ENCODE results near the gene INCA1. TPM values are rescaled to one million over a fixed set of nuclear protein-coding genes. Genes with fewer than 3 reads are reported as not detected.
A peak's percentile ranks its signal among the peaks of the same experiment; 100 is the strongest.

Gene INCA1
- total RNA-seq, 4 donors from 2014 or later: 0.31 to 1.1 TPM; not detected in 2

DNA sequence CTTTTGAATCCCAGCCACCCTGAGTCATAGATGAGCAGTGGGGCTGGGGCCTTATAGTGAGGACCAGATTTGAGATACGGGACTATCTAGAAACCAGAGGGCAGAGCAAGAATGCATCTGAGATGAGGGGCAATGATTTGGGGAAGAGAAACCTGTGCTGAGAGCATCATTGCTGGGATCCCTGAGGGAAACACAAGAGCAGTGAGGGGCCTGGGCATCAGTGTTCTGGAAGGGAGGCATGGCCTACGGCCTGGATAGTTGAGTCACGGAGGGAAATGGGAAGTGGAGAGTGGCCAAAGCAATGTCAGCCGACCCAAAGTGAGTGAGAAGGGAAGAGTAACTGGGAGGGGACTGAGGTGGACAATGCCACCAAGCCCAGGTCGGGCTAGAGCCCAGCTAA, 15.0 kb downstream of the INCA1 start:
- H3K9me3 ChIP-seq: no peaks in the 10 kb centered on the region
- H3K36me3 ChIP-seq: peaks cover 9 to 87% (median 30%) of the 10 kb centered on the region in 3 donors
- H3K27ac ChIP-seq: no peak overlapping the region
- no peaks in the 10 kb centered on the region for H3K27me3 ChIP-seq
- peaks cover 13 to 31% (median 16%) of the 10 kb centered on the region in 3 donors for H3K4me1 ChIP-seq
- TF ChIP-seq, protein P1, sequence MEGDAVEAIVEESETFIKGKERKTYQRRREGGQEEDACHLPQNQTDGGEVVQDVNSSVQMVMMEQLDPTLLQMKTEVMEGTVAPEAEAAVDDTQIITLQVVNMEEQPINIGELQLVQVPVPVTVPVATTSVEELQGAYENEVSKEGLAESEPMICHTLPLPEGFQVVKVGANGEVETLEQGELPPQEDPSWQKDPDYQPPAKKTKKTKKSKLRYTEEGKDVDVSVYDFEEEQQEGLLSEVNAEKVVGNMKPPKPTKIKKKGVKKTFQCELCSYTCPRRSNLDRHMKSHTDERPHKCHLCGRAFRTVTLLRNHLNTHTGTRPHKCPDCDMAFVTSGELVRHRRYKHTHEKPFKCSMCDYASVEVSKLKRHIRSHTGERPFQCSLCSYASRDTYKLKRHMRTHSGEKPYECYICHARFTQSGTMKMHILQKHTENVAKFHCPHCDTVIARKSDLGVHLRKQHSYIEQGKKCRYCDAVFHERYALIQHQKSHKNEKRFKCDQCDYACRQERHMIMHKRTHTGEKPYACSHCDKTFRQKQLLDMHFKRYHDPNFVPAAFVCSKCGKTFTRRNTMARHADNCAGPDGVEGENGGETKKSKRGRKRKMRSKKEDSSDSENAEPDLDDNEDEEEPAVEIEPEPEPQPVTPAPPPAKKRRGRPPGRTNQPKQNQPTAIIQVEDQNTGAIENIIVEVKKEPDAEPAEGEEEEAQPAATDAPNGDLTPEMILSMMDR (IDR thresholded peaks at IDR 0.05): no peak
- no peak for TF ChIP-seq POLR2A (IDR thresholded peaks at IDR 0.05)
- H3K4me3 ChIP-seq: no peak overlapping the region
- WGBS, 2 donors: 64 to 66% methylated on average over 5 of the region's 5 CpGs
- DNase-seq: no peak
- intact Hi-C loops (cut with DNase I): no loop called here

DNA sequence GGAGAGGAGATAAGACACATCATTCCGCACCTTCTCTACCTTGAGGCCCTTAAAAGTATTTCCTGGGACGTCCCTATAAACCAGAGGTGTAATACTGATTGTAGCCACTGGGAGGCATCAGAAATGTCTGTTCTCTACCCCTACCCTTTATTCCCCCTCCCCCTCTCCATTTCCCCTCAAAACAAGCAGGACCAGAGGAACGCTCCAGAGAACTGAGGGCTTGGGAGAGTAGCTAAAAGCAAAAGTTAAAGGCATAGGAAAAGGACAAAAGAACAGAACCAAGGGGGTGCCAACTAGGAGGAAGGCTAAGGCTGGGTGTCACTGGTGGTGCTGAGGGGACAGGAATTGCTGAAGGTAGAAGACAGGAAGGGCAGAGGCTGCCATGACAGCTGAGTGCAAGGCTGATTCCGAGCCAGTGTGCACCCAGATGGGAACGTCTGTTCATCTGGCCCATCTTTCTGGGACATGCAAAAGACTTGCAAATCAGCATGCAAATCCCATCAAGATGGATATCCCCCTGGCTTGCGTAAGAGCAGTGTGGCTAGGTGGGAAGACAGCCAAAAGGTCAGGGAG, 16.6 kb downstream of the INCA1 start:
- whole genome bisulfite sequencing, 2 donors: 15 to 31% methylated on average over 5 of the region's 6 CpGs
- intact Hi-C loops (cut with DNase I): no loop called here
- Histone ChIP-seq H3K4me1 (peaks cover 3 to 17% (median 6%) of the 10 kb centered on the region in 3 donors), H3K27me3 (no peaks in the 10 kb centered on the region), H3K4me3 (no peak overlapping the region), H3K27ac (no peak overlapping the region), H3K9me3 (no peaks in the 10 kb centered on the region), H3K36me3 (peaks cover 14 to 100% (median 37%) of the 10 kb centered on the region in 3 donors)
- DNase-seq: no peak
- TF ChIP-seq, protein P1 (IDR thresholded peaks at IDR 0.05): peak; percentile 57 to 81 (median 77)
- TF ChIP-seq POLR2A (IDR thresholded peaks at IDR 0.05): no peak

DNA sequence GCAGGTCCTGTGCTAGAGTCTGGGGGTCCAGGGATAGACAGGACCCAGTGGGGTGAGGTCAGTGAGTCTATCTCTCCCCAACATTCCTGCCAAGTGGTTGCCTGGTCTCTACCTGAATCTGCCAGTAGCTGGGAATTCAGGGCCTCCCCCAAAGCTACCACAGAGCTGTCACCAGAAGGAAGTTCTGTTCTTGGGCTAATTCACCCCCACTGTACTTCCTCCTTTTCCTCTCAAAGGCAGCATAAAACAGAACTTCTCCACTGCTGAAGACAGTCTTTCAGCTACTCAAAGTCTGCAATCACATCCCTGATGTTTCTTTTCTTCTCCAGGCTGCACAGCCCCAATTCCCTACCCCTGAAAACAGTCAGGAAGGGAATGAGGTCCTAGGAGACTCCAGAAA, 18.6 kb downstream of the INCA1 start:
- Histone ChIP-seq H3K4me1 (peaks cover 3 to 14% (median 6%) of the 10 kb centered on the region in 3 donors), H3K27me3 (no peaks in the 10 kb centered on the region), H3K36me3 (peaks cover 21 to 100% (median 42%) of the 10 kb centered on the region in 3 donors), H3K9me3 (no peaks in the 10 kb centered on the region), H3K27ac (no peak overlapping the region), H3K4me3 (no peak overlapping the region)
- TF ChIP-seq, protein P1 (IDR thresholded peaks at IDR 0.05): no peak
- TF ChIP-seq POLR2A (IDR thresholded peaks at IDR 0.05): no peak
- intact Hi-C loops (cut with DNase I): no loop called here
- DNase-seq: no peak

DNA sequence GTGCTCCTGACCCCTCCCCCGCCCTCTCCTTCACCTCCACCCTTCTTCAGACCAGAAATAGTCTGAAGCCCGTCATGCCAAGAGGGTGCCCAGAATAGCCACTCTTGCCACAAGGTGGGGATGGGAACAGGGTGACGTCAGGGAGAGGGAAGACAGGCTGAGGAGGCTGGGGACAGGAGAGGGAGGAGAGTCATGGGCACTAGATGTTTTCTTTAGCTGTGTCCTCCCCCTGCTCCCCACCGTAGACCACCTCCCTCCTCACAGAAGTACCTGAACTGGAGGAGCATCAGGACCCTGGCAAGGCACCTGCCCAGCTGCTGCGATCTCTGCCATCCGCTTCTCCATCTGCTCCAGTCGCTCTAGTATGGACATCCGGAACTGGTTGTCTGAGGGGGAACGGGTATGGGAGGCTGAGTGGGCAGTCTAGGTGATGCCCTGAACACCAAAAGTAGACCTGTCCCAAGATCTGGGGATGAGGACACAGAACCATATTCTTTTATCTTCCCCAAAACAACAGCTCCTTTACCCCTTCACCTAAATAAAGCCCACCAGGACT, 23.1 kb downstream of the INCA1 start:
- H3K27me3 ChIP-seq: no peaks in the 10 kb centered on the region
- H3K9me3 ChIP-seq: no peaks in the 10 kb centered on the region
- peaks cover under 1 to 9% (median 3%) of the 10 kb centered on the region in 3 donors for H3K4me1 ChIP-seq
- WGBS, 2 donors: 91 to 100% methylated on average over 7 of the region's 9 CpGs
- H3K36me3 ChIP-seq: peaks cover 29 to 98% (median 32%) of the 10 kb centered on the region in 3 donors
- H3K27ac ChIP-seq: no peak overlapping the region
- intact Hi-C loops (cut with DNase I): no loop called here
- TF ChIP-seq, protein P1 (IDR thresholded peaks at IDR 0.05): no peak
- TF ChIP-seq POLR2A (IDR thresholded peaks at IDR 0.05): no peak
- H3K4me3 ChIP-seq: no peak overlapping the region
- DNase-seq: no peak

DNA sequence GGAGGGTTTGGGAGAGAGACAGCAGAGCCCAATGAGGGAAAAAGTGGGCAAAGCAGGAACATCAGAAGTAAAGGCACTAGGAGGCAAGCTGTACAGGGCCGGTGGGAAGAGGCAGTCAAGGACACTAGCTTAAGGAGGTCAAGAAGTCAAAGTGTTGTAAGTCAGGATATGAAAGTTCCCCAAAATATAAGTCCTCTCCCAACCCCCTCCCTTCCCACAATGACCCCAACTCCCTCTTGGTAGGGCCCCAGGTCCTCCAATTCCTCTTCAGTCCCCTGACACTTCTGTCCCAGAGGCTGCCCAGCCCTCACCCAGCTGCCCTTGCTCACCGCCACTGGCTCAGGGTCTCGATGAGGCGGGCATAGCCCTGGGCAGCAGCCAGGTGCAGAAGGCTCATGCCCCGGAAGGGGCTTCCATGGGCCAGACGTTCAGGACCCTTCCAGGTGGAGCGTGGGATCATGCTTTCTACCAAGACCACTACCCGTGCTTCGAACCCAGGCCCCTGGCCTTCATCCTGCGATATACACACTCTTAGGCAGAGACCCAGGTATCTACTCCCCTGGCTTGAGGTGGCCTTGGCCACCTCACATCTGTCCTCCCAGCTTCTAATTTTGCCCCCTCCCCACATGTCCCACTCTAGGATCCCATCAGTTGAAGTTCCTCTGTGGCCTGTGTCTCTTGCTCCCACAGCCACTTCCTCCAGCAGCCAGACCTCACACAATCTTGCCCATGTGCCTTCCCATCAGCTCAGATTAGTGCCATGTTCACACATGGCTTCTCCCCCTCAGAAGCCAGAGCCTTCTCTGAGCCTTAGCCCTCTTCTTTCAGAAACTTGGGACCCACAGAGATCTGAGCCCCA, 23.8 kb downstream of the INCA1 start:
- no peak for DNase-seq
- peaks cover 8 to 16% (median 10%) of the 10 kb centered on the region in 3 donors for H3K4me1 ChIP-seq
- WGBS, 2 donors: 80 to 92% methylated on average over 6 to 10 of the region's 10 CpGs
- H3K4me3 ChIP-seq: no peak overlapping the region
- no peak overlapping the region for H3K27ac ChIP-seq
- TF ChIP-seq, protein P1 (IDR thresholded peaks at IDR 0.05): no peak
- no peak for TF ChIP-seq POLR2A (IDR thresholded peaks at IDR 0.05)
- intact Hi-C loops (cut with DNase I): no loop called here
- H3K9me3 ChIP-seq: no peaks in the 10 kb centered on the region
- peaks cover 24 to 91% (median 32%) of the 10 kb centered on the region in 3 donors for H3K36me3 ChIP-seq
- H3K27me3 ChIP-seq: no peaks in the 10 kb centered on the region
